Stimulated activated CD4-positive, alpha-beta T cell treated with anti-CD3 and anti-CD28 coated beads, TNF-alpha, amount 100 ng/mL, for 48 hours (primary cell): Measurements from ENCODE around the gene ACO1.

Experiments
- DNase-seq, 3 donors: peaks; one replicate each; pipeline ENCODE4 v3.0.0-alpha.2; 2020; ENCODE audit warnings: low read depth in 3 of 3

Gene ACO1

DNA sequence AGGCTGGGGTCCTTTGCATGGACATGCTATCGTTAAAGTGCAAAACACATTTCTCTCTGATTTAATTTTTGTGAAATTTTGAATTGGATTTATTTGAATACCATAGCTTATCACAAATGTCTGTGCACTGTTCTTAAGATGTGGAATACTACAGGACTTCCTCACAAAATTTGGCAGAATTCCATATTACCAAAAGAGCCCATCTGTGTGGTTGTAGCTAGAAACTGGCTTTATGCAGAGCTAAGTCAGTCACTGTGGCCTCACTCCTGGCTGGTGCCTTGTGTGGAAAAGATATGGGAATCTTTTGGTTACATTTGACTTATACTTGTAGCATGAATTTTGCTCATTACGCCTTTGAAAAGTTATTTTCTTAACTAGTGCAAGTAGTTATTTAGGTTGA is 35.5 kb downstream of the ACO1 start:
- DNase-seq, result no peak

DNA sequence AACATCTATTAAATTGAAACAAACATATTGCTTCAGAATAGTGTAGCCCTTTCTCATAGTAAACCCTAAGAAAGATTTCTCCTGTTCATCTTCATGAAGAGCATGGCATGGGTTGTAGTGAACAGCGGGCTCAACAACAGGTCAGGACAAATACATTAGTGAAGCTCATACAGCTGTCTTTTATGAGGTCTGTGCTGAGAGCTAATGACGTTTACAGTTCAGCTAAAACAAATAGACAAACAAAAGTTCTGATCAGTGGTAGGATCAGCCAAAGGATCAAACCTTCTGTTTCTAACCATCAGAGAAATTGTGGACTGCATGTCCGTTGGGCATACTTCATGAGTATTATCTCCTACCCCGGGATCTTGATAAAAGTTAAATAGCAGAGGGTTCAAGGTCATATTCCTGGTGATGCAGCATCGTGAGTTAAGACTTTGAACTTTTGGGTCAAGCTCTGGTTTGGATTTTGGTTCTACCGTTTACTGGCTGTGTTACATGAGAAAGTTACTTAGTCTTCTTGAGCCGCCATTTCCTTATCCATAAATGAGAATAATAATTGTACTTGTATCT is 37.9 kb downstream of the ACO1 start:
- no peak for DNase-seq

DNA sequence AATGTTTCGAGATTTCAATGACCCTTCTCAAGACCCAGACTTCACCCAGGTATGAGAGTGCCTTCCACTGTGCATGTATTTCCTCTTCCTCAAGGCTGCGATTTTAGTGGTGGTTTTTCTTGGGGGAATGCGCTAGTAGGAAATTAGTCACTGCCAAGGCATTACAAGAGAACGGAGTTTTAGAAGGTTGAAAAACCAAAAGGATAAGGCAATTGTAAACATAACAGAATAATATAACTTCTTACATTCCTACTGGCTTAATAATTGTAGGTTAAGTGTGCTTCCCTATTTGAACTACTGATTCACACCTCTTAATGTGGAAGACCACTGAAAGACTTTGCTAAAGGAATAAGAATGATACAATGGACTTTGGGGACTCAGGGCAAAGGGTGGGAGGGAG is 38.9 kb downstream of the ACO1 start:
- no peak for DNase-seq

DNA sequence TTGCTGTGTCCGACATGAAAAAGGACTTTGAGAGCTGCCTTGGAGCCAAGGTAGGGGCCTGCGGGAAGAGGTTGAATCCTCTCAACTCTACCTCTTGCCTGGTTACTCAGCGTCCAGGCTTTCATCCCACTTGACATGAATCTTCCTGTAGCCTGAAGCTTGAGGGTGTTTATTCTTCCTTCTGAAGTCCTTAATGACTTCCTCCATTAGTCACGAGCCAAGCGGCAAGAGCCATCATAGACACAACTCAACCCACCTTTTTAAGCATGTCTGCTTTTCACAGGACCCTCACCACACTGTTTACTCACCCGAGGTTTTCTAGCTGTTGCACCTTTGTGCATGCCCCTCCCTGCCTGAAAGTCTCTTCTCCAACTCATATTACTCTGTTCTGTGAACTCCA is 40.2 kb downstream of the ACO1 start:
- no peak for DNase-seq

DNA sequence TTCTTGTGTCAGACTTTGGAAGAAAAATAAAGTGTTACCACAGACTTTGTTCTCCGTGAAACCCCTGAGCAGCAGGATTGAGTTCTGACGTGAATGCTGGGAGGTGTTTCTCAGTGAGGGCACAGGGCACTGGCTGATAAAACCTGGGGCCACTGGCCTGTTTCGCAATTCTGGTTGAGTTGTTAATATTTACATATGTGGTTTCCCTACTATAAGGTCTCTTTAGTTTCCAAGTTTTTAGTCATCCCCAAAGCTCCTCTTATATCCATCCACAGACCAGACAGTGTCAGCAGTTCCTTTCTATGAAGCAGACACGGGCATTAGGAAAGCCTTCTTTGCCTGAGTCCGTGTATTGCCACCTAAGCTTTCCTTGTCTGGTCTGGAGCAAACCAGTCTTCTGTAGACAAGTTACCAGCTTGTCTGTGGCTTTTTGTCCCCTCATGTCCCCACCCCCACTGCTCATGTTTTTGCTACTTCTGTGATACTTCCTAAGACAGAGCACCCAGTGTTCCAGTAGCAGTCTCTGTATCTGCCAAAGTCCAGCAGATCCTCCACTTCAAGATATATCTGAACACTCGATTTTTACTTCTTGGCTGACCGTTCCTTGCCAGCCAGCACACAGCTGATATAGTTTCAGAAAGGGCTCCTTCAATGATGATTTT is 42.0 kb downstream of the ACO1 start:
- DNase-seq, result no peak

DNA sequence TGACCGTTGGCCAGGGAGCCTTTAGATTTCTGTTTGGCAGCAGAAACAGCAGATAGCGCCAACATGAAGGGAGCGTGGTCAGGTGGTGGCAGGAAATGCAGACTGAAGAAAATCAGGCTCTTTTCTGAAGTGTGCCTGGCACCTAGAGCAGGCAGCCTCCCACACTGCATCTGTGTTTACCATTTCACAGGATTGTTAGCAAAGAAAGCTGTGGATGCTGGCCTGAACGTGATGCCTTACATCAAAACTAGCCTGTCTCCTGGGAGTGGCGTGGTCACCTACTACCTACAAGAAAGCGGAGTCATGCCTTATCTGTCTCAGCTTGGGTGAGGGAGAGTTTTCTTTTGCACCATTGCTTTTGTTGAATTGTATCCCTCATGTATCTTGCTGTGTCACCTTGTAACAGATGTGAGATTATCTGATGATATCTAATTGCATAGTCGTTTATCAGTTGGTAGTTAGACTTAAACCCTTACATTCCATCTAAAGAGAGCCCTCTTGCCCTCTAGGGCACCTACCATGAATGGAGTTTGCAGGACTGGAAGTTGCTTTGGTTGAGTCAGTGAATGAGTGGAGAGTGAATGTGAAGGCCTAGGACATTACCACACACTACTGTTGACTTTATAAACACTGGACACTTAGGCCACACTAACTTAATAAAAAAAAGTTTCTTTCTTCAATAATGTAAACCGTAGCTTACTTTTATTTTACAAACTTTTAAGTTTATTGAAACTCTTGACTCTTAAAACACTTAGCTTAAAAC is 42.8 kb downstream of the ACO1 start:
- no peak for DNase-seq

DNA sequence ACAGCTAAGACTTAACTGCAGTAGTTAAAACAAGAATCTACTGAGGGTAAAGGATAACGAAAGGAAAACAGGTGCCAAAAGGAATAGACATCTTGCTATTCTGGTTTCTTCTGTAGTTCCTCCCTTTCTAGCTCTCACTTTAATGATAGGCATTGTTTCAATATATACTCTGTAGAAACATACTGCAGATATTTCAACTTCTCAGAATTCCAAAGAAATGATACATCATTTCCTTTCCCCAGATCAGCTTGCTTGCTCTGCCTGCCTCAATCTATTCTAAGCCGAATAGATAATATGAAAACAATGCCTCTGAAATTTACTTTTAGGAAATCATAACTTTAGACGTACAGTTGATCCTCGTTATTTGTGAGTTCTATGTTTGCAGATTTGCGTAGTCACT is 46.3 kb downstream of the ACO1 start:
- no peak for DNase-seq

DNA sequence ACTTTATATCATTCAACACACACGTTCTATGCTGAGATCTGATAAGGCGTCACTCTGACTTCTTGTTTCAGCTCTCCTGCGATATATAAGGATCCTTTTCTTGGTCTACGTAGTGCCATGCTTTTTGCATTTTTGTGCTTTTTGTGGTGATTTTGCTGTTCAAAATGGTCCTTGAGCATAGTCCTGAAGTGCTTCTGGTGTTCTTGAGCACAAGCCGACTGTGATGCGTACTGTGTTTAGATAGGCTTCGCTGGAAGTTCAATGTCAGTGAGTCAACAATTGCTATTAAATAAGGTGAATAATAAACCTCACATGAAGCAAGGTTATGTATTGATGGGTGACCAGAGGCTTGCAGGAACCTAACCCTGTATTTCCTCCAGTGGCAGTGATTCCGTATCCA is 46.8 kb downstream of the ACO1 start:
- DNase-seq, result no peak

DNA sequence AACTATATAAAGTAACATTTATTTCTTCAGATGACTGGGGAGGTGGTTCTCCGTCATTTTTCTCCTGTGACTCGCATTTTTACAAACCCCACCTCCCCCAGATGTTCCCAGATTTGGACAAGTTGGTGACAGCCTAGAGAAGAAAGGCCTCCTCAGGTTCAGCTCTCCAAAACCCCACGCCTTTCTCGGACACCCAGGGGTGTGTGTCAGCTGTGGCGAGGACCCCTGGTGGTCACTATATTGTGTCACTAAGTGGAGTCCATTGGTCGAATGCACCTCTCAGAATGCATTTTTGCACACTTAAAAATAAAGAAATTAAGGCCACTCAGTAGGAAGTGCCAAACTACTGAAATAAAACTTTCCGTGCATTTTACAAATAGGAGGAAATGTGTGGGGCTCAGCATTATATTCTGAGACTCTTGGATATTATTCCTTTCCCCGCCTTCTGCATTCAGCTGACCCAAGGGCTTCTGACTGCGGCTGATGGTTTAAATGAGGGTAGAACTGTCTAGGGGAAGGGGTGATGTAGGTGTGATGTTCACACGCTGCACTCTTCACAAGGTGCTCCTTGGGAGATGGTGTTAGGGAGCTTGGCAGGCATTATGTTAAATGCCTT is 47.6 kb downstream of the ACO1 start:
- peak in 2 of 3 donors; percentile 6 to 9 for DNase-seq

DNA sequence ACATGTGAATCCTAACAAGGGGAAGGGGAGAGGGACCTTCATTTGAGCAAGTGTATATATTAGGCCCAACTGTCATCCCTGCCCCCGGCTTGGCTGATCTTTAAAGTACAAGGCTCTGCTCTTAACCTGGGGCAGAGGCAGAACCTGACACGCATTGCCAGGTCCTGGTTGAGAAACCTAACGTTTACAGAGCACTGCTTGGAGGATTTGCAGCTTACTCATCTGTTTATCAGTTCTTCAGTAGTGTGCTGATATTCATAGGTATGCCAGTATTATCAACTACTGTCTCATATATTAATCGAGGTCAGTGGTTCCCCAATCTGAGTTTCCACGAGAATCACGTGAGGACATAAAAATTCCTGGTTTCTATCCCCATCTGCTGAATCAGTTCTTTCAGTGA is 50.4 kb downstream of the ACO1 start:
- DNase-seq, result no peak

DNA sequence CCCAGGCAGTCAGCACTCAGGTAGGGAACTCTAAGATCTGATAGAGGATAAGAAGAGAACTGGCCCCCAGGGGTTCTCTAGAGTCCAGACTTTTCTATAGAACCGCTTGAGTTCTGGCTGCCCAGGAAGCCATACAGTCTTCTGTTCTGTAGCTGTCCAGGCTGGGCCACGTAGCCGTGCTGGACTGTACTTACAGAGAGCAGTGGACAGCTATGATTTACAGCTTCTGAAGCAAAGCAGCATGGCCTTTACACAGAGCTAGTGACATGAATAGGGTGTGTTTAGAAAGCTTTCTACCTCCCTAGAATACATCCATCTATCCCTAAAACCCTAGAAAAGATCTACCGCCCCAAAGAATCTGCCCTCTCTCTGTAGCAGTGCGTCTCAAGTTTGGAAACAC is 57.2 kb downstream of the ACO1 start:
- DNase-seq, result no peak

DNA sequence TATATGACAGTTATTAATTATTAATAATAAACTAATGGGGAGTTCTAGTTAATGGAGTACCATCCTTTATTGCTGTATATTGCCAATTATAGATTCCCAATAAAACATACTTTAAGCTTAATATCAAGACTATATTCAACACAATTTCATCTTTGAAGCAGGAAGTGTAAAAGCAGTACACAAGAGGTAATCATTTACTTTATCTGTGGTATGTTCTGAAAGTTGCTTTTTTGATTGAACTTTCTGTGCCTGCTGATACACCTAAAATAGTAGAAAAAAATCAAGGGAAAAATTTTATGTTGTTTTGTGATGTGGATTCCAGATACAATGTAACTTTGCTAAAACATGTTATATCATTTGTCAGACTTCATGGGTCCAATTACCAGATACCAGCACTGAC is 58.0 kb downstream of the ACO1 start:
- DNase-seq, result no peak

DNA sequence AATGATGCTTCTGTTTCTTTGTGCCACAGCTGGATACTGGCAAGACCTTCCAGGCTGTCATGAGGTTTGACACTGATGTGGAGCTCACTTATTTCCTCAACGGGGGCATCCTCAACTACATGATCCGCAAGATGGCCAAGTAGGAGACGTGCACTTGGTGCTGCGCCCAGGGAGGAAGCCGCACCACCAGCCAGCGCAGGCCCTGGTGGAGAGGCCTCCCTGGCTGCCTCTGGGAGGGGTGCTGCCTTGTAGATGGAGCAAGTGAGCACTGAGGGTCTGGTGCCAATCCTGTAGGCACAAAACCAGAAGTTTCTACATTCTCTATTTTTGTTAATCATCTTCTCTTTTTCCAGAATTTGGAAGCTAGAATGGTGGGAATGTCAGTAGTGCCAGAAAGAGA is 65.5 kb downstream of the ACO1 start:
- no peak for DNase-seq

DNA sequence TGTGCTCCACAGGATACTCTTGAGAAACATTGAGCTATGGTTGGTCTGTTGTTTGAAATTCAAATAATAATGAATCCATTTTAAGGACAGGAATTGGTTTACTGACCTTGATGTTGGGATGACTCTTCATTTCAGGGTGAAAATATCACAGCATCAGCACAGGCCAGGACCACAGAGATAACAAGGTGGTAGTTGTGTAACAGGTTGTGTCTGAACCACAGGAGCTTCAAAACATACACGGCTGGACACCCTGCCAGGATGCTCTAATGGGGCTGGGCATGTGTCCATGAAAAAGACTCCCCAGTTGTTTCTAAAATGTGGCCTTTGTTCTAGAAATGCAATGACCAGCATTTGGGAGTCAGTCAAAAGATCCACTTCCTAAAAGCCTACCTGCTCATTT is 69.8 kb downstream of the ACO1 start:
- no peak for DNase-seq

DNA sequence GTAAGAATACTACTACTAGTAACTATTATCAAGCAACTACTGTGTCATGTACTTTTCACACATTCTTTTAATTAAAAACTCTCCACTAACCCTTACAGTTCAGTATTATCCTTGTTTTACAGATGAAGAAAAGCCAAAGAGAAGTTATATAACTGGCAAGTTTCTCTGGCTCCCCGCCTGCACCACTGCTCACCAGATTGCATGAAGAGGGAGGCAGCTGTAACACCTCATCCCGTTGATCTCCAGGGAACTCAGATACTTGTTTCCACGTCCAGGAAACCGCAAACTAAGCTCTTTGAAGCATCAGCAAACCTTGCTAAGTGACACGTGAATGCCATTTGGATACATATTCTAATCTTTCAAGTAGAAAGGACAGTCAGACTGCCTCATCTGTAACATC is 71.3 kb downstream of the ACO1 start:
- no peak for DNase-seq

DNA sequence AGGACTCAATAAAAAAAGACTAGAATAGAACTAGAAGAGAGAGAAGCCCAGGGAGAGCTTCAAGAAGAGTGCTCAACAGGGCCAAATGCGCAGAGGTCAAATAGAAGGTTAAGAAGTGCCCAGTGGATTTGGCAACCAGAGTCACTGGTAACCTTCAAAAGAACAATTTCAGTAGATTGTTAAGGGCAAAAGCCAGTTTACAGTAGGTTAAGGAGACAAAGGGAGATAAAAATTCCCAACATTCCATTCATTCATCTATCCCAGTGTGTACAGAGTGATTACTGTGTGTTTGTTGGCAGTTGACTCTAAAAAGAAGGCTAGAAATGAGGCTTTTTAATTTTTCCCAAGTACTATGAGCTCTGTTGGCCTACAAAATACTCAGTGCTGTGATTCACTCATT is 72.1 kb downstream of the ACO1 start:
- DNase-seq, result no peak

DNA sequence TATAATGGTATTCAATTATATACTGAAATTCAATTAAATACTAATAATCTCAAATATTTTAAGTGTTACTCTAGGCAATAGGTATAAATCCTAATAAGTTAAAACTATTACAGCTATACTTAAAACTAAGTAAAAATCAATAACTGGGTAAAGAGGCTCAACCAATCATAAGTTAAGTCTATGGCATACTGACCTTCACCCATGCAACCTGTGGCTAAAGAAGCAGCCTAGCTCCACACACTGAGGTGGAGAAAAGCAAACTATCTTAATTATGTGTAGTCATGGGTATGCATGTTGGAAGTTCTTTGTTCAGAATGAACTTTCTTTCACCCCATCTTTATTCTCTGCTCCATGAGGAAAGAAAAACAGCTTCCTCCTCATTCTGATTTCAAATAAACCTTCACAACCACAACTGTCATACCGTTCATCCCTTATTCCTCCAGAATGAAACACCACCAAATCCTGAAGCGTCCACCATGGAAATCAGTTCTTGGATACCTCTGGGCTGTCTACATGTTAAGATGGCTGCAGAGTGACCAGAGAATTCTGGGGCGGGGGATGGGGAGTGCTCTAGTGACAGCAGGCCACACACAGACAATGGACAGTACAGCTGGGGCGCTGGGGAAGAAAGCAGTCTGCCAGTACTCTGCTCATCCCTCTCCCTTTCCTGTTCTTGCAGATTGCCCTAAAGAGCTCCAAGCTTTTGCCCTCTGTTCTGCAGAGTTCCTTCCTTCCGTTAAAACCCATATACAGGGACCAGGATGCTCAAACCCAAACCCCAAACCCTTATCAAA is 79.3 kb downstream of the ACO1 start:
- no peak for DNase-seq

DNA sequence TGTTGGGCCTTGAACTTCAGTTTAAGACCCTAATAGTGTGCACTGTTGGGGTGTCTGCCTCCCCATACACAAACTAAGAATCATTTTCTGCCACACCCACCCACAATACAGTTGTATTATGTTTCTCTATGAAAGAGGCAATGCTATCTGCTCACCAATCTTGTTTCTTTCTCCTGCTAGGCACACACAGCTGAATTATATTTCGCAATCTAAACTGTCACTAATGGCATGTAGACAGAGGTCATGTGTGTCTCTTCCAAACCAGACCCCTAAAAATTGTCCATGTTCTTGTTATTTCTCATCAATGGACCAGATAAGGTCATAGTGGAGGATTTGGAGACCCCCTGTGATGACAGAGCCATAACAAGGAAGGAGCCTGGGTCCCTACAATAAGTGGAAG is 84.3 kb downstream of the ACO1 start:
- DNase-seq, result no peak

DNA sequence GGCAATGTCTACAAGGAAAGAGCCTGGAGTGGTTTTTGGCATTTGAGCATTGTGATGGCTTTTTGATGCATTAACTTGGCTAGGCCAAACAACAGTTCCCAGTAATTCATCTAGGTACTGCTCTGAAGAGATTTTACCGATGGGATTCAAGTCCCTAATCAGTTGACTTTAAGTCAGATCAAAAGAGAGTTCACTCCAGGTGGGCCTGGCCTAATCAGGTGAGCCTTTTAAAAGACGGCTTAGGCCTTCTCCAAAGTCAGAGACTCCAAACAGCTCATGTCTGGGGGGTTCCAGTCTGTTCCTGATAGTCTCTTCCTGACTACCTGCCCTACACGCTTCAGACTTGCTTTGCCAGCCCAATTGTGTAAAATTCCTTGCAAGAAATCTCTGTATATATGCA is 87.9 kb downstream of the ACO1 start:
- no peak for DNase-seq

DNA sequence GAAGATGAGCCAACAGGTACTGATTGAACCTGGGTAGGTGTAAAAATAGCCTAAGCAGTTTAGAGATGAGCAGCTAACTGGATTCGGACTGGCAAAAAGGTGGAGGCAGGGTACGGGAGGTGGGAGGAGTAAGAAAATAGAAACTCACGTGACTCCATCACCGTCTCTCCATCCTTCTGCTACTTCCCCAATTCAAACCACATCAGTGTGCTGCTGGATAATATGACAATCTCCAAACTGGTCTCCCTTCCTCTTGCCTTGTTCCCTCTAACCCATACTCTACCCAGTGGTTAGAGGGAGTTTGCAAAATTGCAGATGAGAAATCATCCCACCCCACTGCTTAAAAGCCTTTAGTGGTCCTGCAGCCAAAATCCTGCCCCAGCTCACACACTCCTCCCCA is 98.9 kb downstream of the ACO1 start:
- DNase-seq, result no peak

DNA sequence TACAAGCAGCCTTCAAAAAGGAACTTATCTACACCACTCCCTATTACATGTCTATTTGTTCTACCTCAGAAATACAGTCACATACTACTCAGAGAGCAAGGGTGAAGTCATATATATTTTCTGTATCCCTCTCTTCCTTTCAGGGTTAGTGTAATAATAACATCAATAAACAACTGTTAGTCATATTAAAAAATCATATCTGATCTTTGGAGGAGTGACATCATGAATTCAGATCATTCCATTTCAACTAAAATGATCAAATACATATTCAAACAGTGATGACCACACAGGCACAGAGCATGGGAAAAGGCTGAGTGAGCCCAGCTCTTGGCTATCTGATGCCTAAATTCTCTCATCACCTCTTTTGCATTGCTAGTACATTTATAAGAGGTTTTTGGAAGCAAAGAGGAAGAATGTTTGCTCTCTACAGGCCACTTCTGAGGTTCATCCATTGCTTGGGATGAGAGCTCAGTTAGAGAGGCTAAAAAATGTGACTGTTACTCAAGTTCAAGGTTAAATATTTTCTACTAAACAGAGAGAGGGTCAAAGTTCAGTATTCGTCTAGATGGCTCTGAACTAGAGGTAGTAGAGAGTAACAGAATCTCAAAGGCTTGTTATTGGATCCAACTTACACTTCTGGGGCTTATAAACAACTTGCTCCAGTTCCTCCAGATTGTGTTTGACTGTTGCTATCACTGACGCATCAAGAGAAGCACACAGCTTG is 102.6 kb downstream of the ACO1 start:
- DNase-seq, result no peak

DNA sequence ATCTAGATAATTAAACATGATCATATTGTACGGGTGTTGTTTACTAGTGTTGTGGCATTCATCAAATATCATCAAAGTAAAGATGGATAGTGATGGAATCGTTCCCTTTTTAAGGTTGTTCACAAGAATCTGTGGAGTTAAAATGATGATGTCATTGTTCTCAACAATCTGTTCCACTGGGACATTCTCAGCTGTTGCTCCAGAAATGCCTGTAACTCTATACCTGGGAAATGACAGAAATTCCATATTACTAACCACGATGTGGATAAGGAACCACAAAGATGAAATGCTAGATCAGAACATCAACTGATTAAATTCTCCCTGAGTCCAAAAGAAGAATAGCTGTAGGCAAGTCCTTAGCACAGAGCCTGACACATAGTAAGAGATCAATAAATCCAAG is 103.5 kb downstream of the ACO1 start:
- no peak for DNase-seq
